ENCODE data around the gene ARID3A.

ARID3A gene

GRCh38 chr19:973726-974563 lies 48.1 kb downstream of the ARID3A start:
- no peak overlapping the region for H3K9ac ChIP-seq (ENCODE audit: low read depth, low read length)

GRCh38 chr19:974564-975257 lies 48.9 kb downstream of the ARID3A start:
- Histone ChIP-seq H3K4me3 (ENCODE audit: low read depth, low read length) (no peak overlapping the region), H3K27ac (ENCODE audit: low read depth, low read length) (no peak overlapping the region), H3K9ac (ENCODE audit: low read depth, low read length) (no peak overlapping the region), H3K27me3 (ENCODE audit: control insufficient read depth, insufficient read depth, low read length) (no peaks in the 10 kb centered on the region), H3K9me3 (ENCODE audit: control insufficient read depth, insufficient read depth, low read length) (peaks cover 4% of the 10 kb centered on the region), H3K4me1 (ENCODE audit: control insufficient read depth, insufficient read depth, low read length) (no peaks in the 10 kb centered on the region; the same call in 1 of the 2 replicates), H3K36me3 (ENCODE audit: control insufficient read depth, insufficient read depth, low read length) (peaks cover 24% of the 10 kb centered on the region)

More at GRCh38 chr19:973726-974563, 48.1 kb downstream of the ARID3A start:
- Histone ChIP-seq H3K27ac (ENCODE audit: low read depth, low read length) (no peak overlapping the region), H3K4me1 (ENCODE audit: control insufficient read depth, insufficient read depth, low read length) (no peaks in the 10 kb centered on the region), H3K36me3 (ENCODE audit: control insufficient read depth, insufficient read depth, low read length) (peaks cover 29% of the 10 kb centered on the region), H3K9me3 (ENCODE audit: control insufficient read depth, insufficient read depth, low read length) (peaks cover 4% of the 10 kb centered on the region), H3K27me3 (ENCODE audit: control insufficient read depth, insufficient read depth, low read length) (no peaks in the 10 kb centered on the region), H3K4me3 (ENCODE audit: low read depth, low read length) (no peak overlapping the region)

GRCh38 chr19:976476-976875 lies 50.6 kb downstream of the ARID3A start:
- H3K9me3 ChIP-seq (ENCODE audit: control insufficient read depth, insufficient read depth, low read length), result no peaks in the 10 kb centered on the region
- peaks cover 3% of the 10 kb centered on the region; the same call in 1 of the 2 replicates for H3K4me1 ChIP-seq (ENCODE audit: control insufficient read depth, insufficient read depth, low read length)
- H3K27ac ChIP-seq (ENCODE audit: low read depth, low read length), result no peak overlapping the region
- no peak overlapping the region for H3K9ac ChIP-seq (ENCODE audit: low read depth, low read length)
- H3K36me3 ChIP-seq (ENCODE audit: control insufficient read depth, insufficient read depth, low read length), result peaks cover 7% of the 10 kb centered on the region
- no peak overlapping the region for H3K4me3 ChIP-seq (ENCODE audit: low read depth, low read length)
- H3K27me3 ChIP-seq (ENCODE audit: control insufficient read depth, insufficient read depth, low read length), result no peaks in the 10 kb centered on the region

GRCh38 chr19:977058-977464 lies 51.2 kb downstream of the ARID3A start:
- peaks cover 3% of the 10 kb centered on the region; the same call in 1 of the 2 replicates for H3K4me1 ChIP-seq (ENCODE audit: control insufficient read depth, insufficient read depth, low read length)
- H3K27ac ChIP-seq (ENCODE audit: low read depth, low read length), result no peak overlapping the region
- no peaks in the 10 kb centered on the region for H3K9me3 ChIP-seq (ENCODE audit: control insufficient read depth, insufficient read depth, low read length)
- H3K9ac ChIP-seq (ENCODE audit: low read depth, low read length), result no peak overlapping the region
- H3K4me3 ChIP-seq (ENCODE audit: low read depth, low read length), result no peak overlapping the region
- H3K36me3 ChIP-seq (ENCODE audit: control insufficient read depth, insufficient read depth, low read length), result peaks cover 5% of the 10 kb centered on the region
- no peaks in the 10 kb centered on the region for H3K27me3 ChIP-seq (ENCODE audit: control insufficient read depth, insufficient read depth, low read length)

GRCh38 chr19:979318-979741 lies 53.5 kb downstream of the ARID3A start:
- Histone ChIP-seq H3K4me3 (ENCODE audit: low read depth, low read length) (no peak overlapping the region), H3K36me3 (ENCODE audit: control insufficient read depth, insufficient read depth, low read length) (no peaks in the 10 kb centered on the region), H3K27me3 (ENCODE audit: control insufficient read depth, insufficient read depth, low read length) (no peaks in the 10 kb centered on the region), H3K27ac (ENCODE audit: low read depth, low read length) (peak overlapping the region; percentile 37), H3K9me3 (ENCODE audit: control insufficient read depth, insufficient read depth, low read length) (no peaks in the 10 kb centered on the region), H3K9ac (ENCODE audit: low read depth, low read length) (no peak overlapping the region), H3K4me1 (ENCODE audit: control insufficient read depth, insufficient read depth, low read length) (peaks cover 7% of the 10 kb centered on the region; the same call in 1 of the 2 replicates)

- peaks cover 7% of the 10 kb centered on the region; the same call in 1 of the 2 replicates for H3K4me1 ChIP-seq (ENCODE audit: control insufficient read depth, insufficient read depth, low read length)
- peak overlapping the region; percentile 78 for H3K27ac ChIP-seq (ENCODE audit: low read depth, low read length)
- no peaks in the 10 kb centered on the region for H3K27me3 ChIP-seq (ENCODE audit: control insufficient read depth, insufficient read depth, low read length)
- H3K4me3 ChIP-seq (ENCODE audit: low read depth, low read length), result no peak overlapping the region
- no peaks in the 10 kb centered on the region for H3K9me3 ChIP-seq (ENCODE audit: control insufficient read depth, insufficient read depth, low read length)
- no peaks in the 10 kb centered on the region for H3K36me3 ChIP-seq (ENCODE audit: control insufficient read depth, insufficient read depth, low read length)
- no peak overlapping the region for H3K9ac ChIP-seq (ENCODE audit: low read depth, low read length)
Observed at GRCh38 chr19:980133-980998, 54.5 kb downstream of the ARID3A start.

GRCh38 chr19:982567-983170 lies 56.8 kb downstream of the ARID3A start:
- Histone ChIP-seq H3K9ac (ENCODE audit: low read depth, low read length) (no peak overlapping the region), H3K4me3 (ENCODE audit: low read depth, low read length) (no peak overlapping the region; the same call in 1 of the 2 replicates), H3K9me3 (ENCODE audit: control insufficient read depth, insufficient read depth, low read length) (no peaks in the 10 kb centered on the region), H3K27me3 (ENCODE audit: control insufficient read depth, insufficient read depth, low read length) (no peaks in the 10 kb centered on the region), H3K4me1 (ENCODE audit: control insufficient read depth, insufficient read depth, low read length) (peaks cover 7% of the 10 kb centered on the region; the same call in 1 of the 2 replicates), H3K36me3 (ENCODE audit: control insufficient read depth, insufficient read depth, low read length) (peaks cover 21% of the 10 kb centered on the region), H3K27ac (ENCODE audit: low read depth, low read length) (peak overlapping the region; percentile 12)

GRCh38 chr19:984165-984967 lies 58.5 kb downstream of the ARID3A start, which contains the start of gene WDR18:
Gene WDR18 (plus strand): TSS chr19:984345. CDS start chr19:984354, 9 bp downstream.
- H3K4me3 ChIP-seq (ENCODE audit: low read depth, low read length), result peak within 1 kb of the TSS; percentile 93
- peak within 1 kb of the TSS; percentile 98 for H3K9ac ChIP-seq (ENCODE audit: low read depth, low read length)
- H3K36me3 ChIP-seq (ENCODE audit: control insufficient read depth, insufficient read depth, low read length), result peaks cover 25% of the 10 kb centered on the region
- H3K27me3 ChIP-seq (ENCODE audit: control insufficient read depth, insufficient read depth, low read length), result no peaks in the 10 kb centered on the region
- H3K9me3 ChIP-seq (ENCODE audit: control insufficient read depth, insufficient read depth, low read length), result no peaks in the 10 kb centered on the region
- peak within 1 kb of the TSS; percentile 97 for H3K27ac ChIP-seq (ENCODE audit: low read depth, low read length)
- H3K4me1 ChIP-seq (ENCODE audit: control insufficient read depth, insufficient read depth, low read length), result peaks cover 7% of the 10 kb centered on the region; the same call in 1 of the 2 replicates

GRCh38 chr19:986083-986482 lies 60.2 kb downstream of the ARID3A start:
- Histone ChIP-seq H3K4me3 (ENCODE audit: low read depth, low read length) (no peak overlapping the region), H3K9ac (ENCODE audit: low read depth, low read length) (no peak overlapping the region), H3K9me3 (ENCODE audit: control insufficient read depth, insufficient read depth, low read length) (no peaks in the 10 kb centered on the region), H3K4me1 (ENCODE audit: control insufficient read depth, insufficient read depth, low read length) (peaks cover 3% of the 10 kb centered on the region; the same call in 1 of the 2 replicates), H3K27ac (ENCODE audit: low read depth, low read length) (no peak overlapping the region), H3K27me3 (ENCODE audit: control insufficient read depth, insufficient read depth, low read length) (no peaks in the 10 kb centered on the region), H3K36me3 (ENCODE audit: control insufficient read depth, insufficient read depth, low read length) (peaks cover 39% of the 10 kb centered on the region)

Data from HUES48 (cell line).